ENCODE results near the gene MYO1A.
"Not testable (repeated sequence)": the region's sequence is repeated elsewhere in the genome, so short reads cannot be mapped to it uniquely, and the experiment has no call there.

MYO1A gene

DNA sequence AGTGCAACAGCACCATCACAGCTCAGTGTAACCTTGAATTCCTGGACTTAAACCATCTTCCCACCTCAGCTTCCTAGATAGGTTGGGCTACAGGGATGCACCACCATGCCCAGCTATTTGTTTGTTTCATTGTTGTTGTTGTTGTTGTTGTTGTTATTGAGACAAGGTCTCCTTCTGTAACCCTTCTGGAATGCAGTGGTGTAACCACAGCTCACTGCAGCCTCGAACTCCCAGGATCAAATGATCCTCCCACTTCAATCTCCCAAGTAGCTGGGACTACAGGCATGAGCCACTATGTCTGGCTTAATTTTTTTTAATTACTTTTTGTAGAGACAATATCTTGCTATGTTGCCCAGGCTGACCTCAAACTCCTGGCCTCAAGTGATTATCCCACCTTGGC lies 29.9 kb upstream of the MYO1A start:
- no peak for TF ChIP-seq EZH2phosphoT487 (conservative IDR thresholded peaks at IDR 0.05; ENCODE audit: low read length)
- TF ChIP-seq, protein P1, sequence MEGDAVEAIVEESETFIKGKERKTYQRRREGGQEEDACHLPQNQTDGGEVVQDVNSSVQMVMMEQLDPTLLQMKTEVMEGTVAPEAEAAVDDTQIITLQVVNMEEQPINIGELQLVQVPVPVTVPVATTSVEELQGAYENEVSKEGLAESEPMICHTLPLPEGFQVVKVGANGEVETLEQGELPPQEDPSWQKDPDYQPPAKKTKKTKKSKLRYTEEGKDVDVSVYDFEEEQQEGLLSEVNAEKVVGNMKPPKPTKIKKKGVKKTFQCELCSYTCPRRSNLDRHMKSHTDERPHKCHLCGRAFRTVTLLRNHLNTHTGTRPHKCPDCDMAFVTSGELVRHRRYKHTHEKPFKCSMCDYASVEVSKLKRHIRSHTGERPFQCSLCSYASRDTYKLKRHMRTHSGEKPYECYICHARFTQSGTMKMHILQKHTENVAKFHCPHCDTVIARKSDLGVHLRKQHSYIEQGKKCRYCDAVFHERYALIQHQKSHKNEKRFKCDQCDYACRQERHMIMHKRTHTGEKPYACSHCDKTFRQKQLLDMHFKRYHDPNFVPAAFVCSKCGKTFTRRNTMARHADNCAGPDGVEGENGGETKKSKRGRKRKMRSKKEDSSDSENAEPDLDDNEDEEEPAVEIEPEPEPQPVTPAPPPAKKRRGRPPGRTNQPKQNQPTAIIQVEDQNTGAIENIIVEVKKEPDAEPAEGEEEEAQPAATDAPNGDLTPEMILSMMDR (IDR thresholded peaks at IDR 0.05; ENCODE audit: insufficient read depth, low read length, poor library complexity, severe bottlenecking) = no peak
- Histone ChIP-seq H3K27ac (ENCODE audit: low read depth, low read length) (no peak overlapping the region), H3K4me3 (ENCODE audit: insufficient read depth, low read length, poor library complexity, severe bottlenecking) (no peak overlapping the region)

DNA sequence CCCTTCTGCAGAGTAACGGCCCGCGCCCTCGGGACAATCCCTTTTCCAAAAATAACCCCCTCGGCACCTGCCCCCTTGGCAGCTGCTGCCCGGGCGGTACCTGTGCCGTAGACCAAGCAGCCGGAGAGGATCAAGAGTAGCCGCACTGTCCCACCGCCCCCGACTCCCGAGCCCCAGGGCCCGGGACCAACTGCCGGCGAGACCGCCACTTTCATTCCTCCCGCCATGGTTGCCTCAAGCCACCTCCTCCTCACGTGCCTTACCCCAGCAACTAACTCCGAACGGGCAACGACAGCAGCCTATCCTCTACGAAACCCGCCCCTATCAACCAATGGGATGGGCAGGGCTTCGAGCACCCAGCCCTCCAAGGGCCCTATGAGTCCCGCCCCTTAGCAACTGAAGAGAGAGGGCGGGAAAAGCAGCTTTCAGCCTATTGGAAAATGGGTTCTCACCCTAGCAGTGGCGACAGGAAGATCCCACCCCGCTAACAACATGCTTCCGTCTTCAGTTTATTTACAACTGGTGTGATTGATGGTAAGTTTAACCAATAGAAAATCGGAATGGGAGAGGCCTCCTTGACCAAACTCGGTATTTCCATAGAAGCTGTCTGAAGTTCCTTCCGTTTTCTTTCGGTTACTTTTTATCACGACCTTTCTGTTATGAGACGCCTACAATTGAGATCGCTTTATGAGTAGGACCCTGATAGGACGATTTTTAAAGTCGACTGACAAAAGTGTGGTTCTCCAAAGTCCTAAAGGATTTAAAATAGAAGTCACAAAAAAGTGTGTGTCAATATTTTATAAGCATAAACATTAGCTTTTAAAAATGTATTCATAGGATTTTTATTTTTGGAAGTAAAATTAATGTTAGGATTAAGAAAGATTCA lies 28.8 kb upstream of the MYO1A start, which contains the start of gene NEMP1:
Gene NEMP1 (minus strand): TSS at position 273 of the 886 bp plus-strand sequence. CDS start 46 bp downstream, at position 227.
- Histone ChIP-seq H2AFZ (ENCODE audit: low read depth, low read length, severe bottlenecking) (peak within 1 kb of the TSS; percentile 52), H3K27me3 (ENCODE audit: low read length) (no peaks in the 10 kb centered on the region), H3K27ac (ENCODE audit: low read depth, low read length) (peak within 1 kb of the TSS; percentile 87), H3K9me2 (replicated peaks; ENCODE audit: insufficient read depth, low read length) (no peaks in the 10 kb centered on the region), H3K4me2 (ENCODE audit: low read depth, low read length, poor library complexity, severe bottlenecking) (peak within 1 kb of the TSS; percentile 96), H3K36me3 (ENCODE audit: low read length) (peaks cover 2% of the 10 kb centered on the region; the same call in 1 of the 2 replicates), H3K79me2 (ENCODE audit: insufficient read depth, low read length) (peaks cover 36% of the 10 kb centered on the region), H3K4me3 (ENCODE audit: insufficient read depth, low read length, poor library complexity, severe bottlenecking) (peak within 1 kb of the TSS; percentile 86), H3K9me3 (ENCODE audit: insufficient read depth, low read length) (no peaks in the 10 kb centered on the region), H3F3A (ENCODE audit: insufficient read depth) (peaks cover 3% of the 10 kb centered on the region; the same call in 1 of the 2 replicates), H4K20me1 (ENCODE audit: low read depth, low read length) (no peaks in the 10 kb centered on the region), H3K9ac (ENCODE audit: low read length) (peak within 1 kb of the TSS; percentile 96)
- TF ChIP-seq EZH2phosphoT487 (conservative IDR thresholded peaks at IDR 0.05; ENCODE audit: low read length) = no peak
- TF ChIP-seq, protein P1 (IDR thresholded peaks at IDR 0.05; ENCODE audit: insufficient read depth, low read length, poor library complexity, severe bottlenecking) = no peak

More for the DNA sequence above, 29.9 kb upstream of the MYO1A start:
- H3K9me2 ChIP-seq (replicated peaks; ENCODE audit: insufficient read depth, low read length) = no peaks in the 10 kb centered on the region
- H2AFZ ChIP-seq (ENCODE audit: low read depth, low read length, severe bottlenecking) = no peak overlapping the region
- H3K4me2 ChIP-seq (ENCODE audit: low read depth, low read length, poor library complexity, severe bottlenecking) = peak overlapping the region; percentile 93
- peaks cover 25% of the 10 kb centered on the region for H3K79me2 ChIP-seq (ENCODE audit: insufficient read depth, low read length)
- no peaks in the 10 kb centered on the region for H3K9me3 ChIP-seq (ENCODE audit: insufficient read depth, low read length)
- H3F3A ChIP-seq (ENCODE audit: insufficient read depth) = peaks cover 4% of the 10 kb centered on the region; the same call in 1 of the 2 replicates
- no peaks in the 10 kb centered on the region for H4K20me1 ChIP-seq (ENCODE audit: low read depth, low read length)
- no peaks in the 10 kb centered on the region for H3K27me3 ChIP-seq (ENCODE audit: low read length)
- peak overlapping the region; percentile 50 for H3K9ac ChIP-seq (ENCODE audit: low read length)
- peaks cover 2% of the 10 kb centered on the region; the same call in 1 of the 2 replicates for H3K36me3 ChIP-seq (ENCODE audit: low read length)

DNA sequence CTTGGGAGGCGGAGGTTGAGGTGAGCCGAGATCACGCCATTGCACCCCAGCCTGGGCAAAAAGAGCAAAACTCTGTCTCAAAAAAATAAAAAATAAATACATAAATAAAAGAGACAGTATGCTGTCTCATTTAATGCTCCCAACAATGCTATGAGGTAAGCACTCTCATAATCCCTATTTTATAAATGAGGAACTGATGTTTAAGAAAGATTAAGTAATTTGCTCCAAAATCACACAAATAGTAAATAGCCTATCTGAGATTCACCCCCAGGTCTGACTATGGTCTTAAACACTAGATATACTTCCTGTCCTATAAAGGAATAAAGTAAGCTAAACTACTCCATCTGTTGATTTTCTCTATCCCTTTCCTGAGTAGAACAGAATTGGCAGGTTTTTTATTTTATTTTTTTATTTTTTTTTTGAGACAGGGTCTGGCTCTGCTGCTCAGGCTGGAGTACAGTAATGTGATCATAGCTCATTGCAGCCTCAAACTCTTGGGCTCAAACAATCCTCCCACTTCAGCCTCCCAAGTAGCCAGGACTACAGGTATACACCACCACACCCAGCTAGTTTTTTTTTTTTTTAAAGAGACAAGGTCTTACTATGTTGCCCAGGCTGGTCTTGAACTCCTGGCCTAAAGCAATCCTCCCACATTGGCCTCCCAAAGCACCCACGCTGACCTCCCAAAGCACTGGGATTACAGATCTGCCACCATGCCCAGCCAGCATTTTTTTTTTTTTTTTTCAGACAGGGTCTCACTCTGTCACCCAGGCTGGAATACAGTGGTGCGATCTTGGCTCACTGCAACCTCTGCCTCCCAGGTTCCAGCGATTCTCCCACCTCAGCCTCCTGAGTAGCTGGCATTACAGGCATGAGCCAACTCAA lies 23.9 kb upstream of the MYO1A start:
- Histone ChIP-seq H3K4me2 (ENCODE audit: low read depth, low read length, poor library complexity, severe bottlenecking) (peak overlapping the region; percentile 11), H3F3A (ENCODE audit: insufficient read depth) (peaks cover 25% of the 10 kb centered on the region), H3K36me3 (ENCODE audit: low read length) (peaks cover 27% of the 10 kb centered on the region), H3K79me2 (ENCODE audit: insufficient read depth, low read length) (peaks cover 51% of the 10 kb centered on the region), H3K27ac (ENCODE audit: low read depth, low read length) (peak overlapping the region; percentile 12; the same call in 1 of the 2 replicates)
- not testable (repeated sequence) for H4K20me1 ChIP-seq (ENCODE audit: low read depth, low read length); H3K4me3 ChIP-seq (ENCODE audit: insufficient read depth, low read length, poor library complexity, severe bottlenecking); H3K27me3 ChIP-seq (ENCODE audit: low read length); H3K9me3 ChIP-seq (ENCODE audit: insufficient read depth, low read length); H3K9ac ChIP-seq (ENCODE audit: low read length); H2AFZ ChIP-seq (ENCODE audit: low read depth, low read length, severe bottlenecking); H3K9me2 ChIP-seq (replicated peaks; ENCODE audit: insufficient read depth, low read length)
